Peyer's patch (tissue), 4 donors: ENCODE measurements around the gene MAP4K5.

Experiments used
- POLR2A ChIP-seq, 2 donors: fragments of 450-650 bp; IDR thresholded peaks; one replicate each; pipeline ENCODE4 v1.5.1; 2017; ENCODE audit warnings: antibody characterized with exemption in 2 of 2, mild to moderate bottlenecking in 2 of 2, moderate library complexity in 2 of 2
- TF ChIP-seq, protein P1 (sequence below), 6 experiments: fragments of 450-650 bp in 4 of 6; fragments of 200-600 bp in 2 of 6; sonication (generic) in 1 of 6; IDR thresholded peaks; one replicate each; pipeline ENCODE4 v1.5.1; 2017 to 2019; ENCODE audit warnings: antibody characterized with exemption in 6 of 6, mild to moderate bottlenecking in 3 of 6, moderate library complexity in 1 of 6

DNA sequence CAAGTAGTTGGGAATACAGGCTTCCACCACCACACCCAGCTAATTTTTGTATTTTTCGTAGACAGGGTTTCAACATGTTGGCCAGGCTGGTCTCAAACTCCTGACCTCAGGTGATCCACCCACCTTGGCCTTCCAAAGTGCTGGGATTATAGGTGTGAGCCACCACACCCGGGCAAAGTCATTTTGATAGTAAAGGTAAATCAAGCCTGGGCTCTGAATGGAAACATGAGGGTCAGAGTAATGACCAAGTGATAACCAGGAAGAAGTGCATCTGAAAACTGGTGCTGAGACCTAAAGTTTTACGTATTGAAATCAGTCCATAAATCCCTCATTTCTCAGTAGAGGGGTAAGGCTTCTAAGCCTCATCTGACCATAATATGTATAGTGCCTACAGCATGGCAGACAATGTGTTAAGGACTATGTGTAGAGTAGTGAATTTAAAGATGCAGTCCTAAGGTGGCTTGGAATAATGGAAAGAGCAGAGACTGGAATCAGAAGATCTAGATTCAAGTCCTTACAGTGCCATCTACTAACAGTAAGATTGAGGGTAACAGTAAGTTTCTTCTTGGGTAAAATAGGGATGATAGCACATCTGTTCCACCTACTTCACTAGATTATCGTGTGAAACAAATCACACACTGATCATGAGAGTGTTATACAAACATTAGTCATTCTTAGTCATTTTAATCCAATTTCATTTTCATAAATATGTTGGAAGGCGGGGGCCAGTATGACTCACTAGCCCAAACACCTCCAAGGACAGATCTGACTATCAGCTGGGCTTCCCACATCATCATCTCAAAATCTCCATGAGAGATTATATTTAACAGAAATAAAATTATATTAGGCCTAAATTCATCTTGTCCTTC is 11.2 kb downstream of the MAP4K5 start:
- TF ChIP-seq, protein P1, sequence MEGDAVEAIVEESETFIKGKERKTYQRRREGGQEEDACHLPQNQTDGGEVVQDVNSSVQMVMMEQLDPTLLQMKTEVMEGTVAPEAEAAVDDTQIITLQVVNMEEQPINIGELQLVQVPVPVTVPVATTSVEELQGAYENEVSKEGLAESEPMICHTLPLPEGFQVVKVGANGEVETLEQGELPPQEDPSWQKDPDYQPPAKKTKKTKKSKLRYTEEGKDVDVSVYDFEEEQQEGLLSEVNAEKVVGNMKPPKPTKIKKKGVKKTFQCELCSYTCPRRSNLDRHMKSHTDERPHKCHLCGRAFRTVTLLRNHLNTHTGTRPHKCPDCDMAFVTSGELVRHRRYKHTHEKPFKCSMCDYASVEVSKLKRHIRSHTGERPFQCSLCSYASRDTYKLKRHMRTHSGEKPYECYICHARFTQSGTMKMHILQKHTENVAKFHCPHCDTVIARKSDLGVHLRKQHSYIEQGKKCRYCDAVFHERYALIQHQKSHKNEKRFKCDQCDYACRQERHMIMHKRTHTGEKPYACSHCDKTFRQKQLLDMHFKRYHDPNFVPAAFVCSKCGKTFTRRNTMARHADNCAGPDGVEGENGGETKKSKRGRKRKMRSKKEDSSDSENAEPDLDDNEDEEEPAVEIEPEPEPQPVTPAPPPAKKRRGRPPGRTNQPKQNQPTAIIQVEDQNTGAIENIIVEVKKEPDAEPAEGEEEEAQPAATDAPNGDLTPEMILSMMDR (IDR thresholded peaks at IDR 0.05) = no peak
- TF ChIP-seq POLR2A (IDR thresholded peaks at IDR 0.05) = no peak
